ENCODE results near the gene ANKRD31.

The ANKRD31 gene

GRCh38 chr5:75047356-75047755 is 189.3 kb downstream of the ANKRD31 start:
- DNase-seq (ENCODE audit: low read depth): no peak
- no peak overlapping the region for H3K4me3 ChIP-seq (ENCODE audit: low read length)
- no peak for TF ChIP-seq CTCF (conservative IDR thresholded peaks at IDR 0.05; ENCODE audit: low read length)

GRCh38 chr5:75046366-75047142 is 190.1 kb downstream of the ANKRD31 start:
- H3K4me3 ChIP-seq (ENCODE audit: low read length): no peak overlapping the region
- no peak for TF ChIP-seq CTCF (conservative IDR thresholded peaks at IDR 0.05; ENCODE audit: low read length)
- DNase-seq (ENCODE audit: low read depth): no peak

- DNase-seq (ENCODE audit: low read depth): no peak
- no peak overlapping the region for H3K4me3 ChIP-seq (ENCODE audit: low read length)
- no peak for TF ChIP-seq CTCF (conservative IDR thresholded peaks at IDR 0.05; ENCODE audit: low read length)
Measured at GRCh38 chr5:75045071-75045470, 191.6 kb downstream of the ANKRD31 start.

GRCh38 chr5:75044406-75044805 is 192.3 kb downstream of the ANKRD31 start:
- no peak for TF ChIP-seq CTCF (conservative IDR thresholded peaks at IDR 0.05; ENCODE audit: low read length)
- DNase-seq (ENCODE audit: low read depth): no peak

GRCh38 chr5:75043633-75044264 is 192.9 kb downstream of the ANKRD31 start:
- TF ChIP-seq CTCF (conservative IDR thresholded peaks at IDR 0.05; ENCODE audit: low read length): no peak
- DNase-seq (ENCODE audit: low read depth): no peak

More at GRCh38 chr5:75044406-75044805, 192.3 kb downstream of the ANKRD31 start:
- H3K4me3 ChIP-seq (ENCODE audit: low read length): no peak overlapping the region

GRCh38 chr5:75042522-75042921 is 194.2 kb downstream of the ANKRD31 start:
- DNase-seq (ENCODE audit: low read depth): no peak
- no peak overlapping the region for H3K4me3 ChIP-seq (ENCODE audit: low read length)
- no peak for TF ChIP-seq CTCF (conservative IDR thresholded peaks at IDR 0.05; ENCODE audit: low read length)

More at GRCh38 chr5:75043633-75044264, 192.9 kb downstream of the ANKRD31 start:
- no peak overlapping the region for H3K4me3 ChIP-seq (ENCODE audit: low read length)

- no peak for TF ChIP-seq CTCF (conservative IDR thresholded peaks at IDR 0.05; ENCODE audit: low read length)
- peak; percentile 84 for DNase-seq (ENCODE audit: low read depth)
- no peak overlapping the region for H3K4me3 ChIP-seq (ENCODE audit: low read length)
Measured at GRCh38 chr5:75040973-75041372, 195.7 kb downstream of the ANKRD31 start.
